HepG2 (cell line): ENCODE data around the gene SMARCA4. TPM values are rescaled to one million over a fixed set of nuclear protein-coding genes. Genes with fewer than 3 reads are reported as not detected.

Experiments
- ATF1 ChIP-seq: IDR thresholded peaks from 2 replicates; pipeline ENCODE4 v1.6.1; 2016; ENCODE audit warnings: mild to moderate bottlenecking, control low read depth
- BCL6 ChIP-seq: IDR thresholded peaks from 2 replicates; pipeline ENCODE4 v1.6.1; 2016; ENCODE audit warnings: missing genetic modification reagents, missing compliant biosample characterization
- FOSL2 ChIP-seq: sonication (generic); formaldehyde crosslinking; IDR thresholded peaks from 2 replicates; pipeline ENCODE4 v1.4.0; 2020; ENCODE audit warnings: missing genetic modification reagents
- GATA4 ChIP-seq: sonication (generic); IDR thresholded peaks from 2 replicates; pipeline ENCODE4 v1.6.1; 2016; ENCODE audit warnings: antibody characterized with exemption, low read depth, borderline replicate concordance
- GATAD1 ChIP-seq: IDR thresholded peaks from 2 replicates; pipeline ENCODE4 v1.6.1; 2016; ENCODE audit warnings: missing genetic modification reagents, missing compliant biosample characterization
- HOXA3 ChIP-seq: sonication (generic); formaldehyde crosslinking; IDR thresholded peaks from 2 replicates; pipeline ENCODE4 v1.5.0; 2020; ENCODE audit warnings: missing genetic modification reagents
- KDM3A ChIP-seq: IDR thresholded peaks from 2 replicates; pipeline ENCODE4 v1.6.1; 2018; ENCODE audit warnings: low read depth, missing compliant biosample characterization
- KDM5B ChIP-seq: sonication (generic); formaldehyde crosslinking; IDR thresholded peaks from 2 replicates; pipeline ENCODE4 v1.4.0; 2020; ENCODE audit warnings: missing genetic modification reagents, mild to moderate bottlenecking, borderline replicate concordance
- KLF15 ChIP-seq: sonication (generic); formaldehyde crosslinking; IDR thresholded peaks from 2 replicates; pipeline ENCODE4 v1.8.1; 2023; ENCODE audit warnings: borderline replicate concordance, mild to moderate bottlenecking, inconsistent platforms, missing genetic modification reagents, mixed read lengths
- NCOA2 ChIP-seq: sonication (generic); formaldehyde crosslinking; IDR thresholded peaks from 2 replicates; pipeline ENCODE4 v1.8.0; 2022; ENCODE audit warnings: inconsistent platforms
- NONO ChIP-seq, 2 experiments: fragments of 450-650 bp in 1 of 2; sonication (generic) in 1 of 2; formaldehyde crosslinking in 1 of 2; IDR thresholded peaks in 1 of 2; conservative IDR thresholded peaks in 1 of 2; 2 replicates each; pipeline versions ENCODE4 v1.6.1 to v1.8.0; 2017 to 2022; ENCODE audit warnings: mild to moderate bottlenecking in 1 of 2, missing genetic modification reagents in 1 of 2, moderate library complexity in 1 of 2
- RORA ChIP-seq: sonication (generic); formaldehyde crosslinking; IDR thresholded peaks from 2 replicates; pipeline ENCODE4 v1.5.0; 2020; ENCODE audit warnings: mild to moderate bottlenecking, missing genetic modification reagents, moderate library complexity
- SSRP1 ChIP-seq: IDR thresholded peaks from 2 replicates; pipeline ENCODE4 v1.6.1; 2016; ENCODE audit warnings: control low read depth
- ZEB1 ChIP-seq: IDR thresholded peaks from 2 replicates; pipeline ENCODE4 v1.6.1; 2012; ENCODE audit warnings: mild to moderate bottlenecking, low read depth, inconsistent platforms; ENCODE audit not compliant: insufficient replicate concordance
- ZFP41 ChIP-seq: sonication (generic); formaldehyde crosslinking; IDR thresholded peaks from 2 replicates; pipeline ENCODE4 v1.4.0; 2020; ENCODE audit warnings: mild to moderate bottlenecking, missing genetic modification reagents, borderline replicate concordance
- ZNF33A ChIP-seq: sonication (generic); formaldehyde crosslinking; IDR thresholded peaks from 2 replicates; pipeline ENCODE4 v1.5.1; 2020; ENCODE audit warnings: missing genetic modification reagents, mild to moderate bottlenecking, moderate library complexity, borderline replicate concordance
- ZNF747 ChIP-seq: sonication (generic); formaldehyde crosslinking; IDR thresholded peaks from 2 replicates; pipeline ENCODE4 v1.8.1; 2023; ENCODE audit warnings: missing genetic modification reagents, mild to moderate bottlenecking, borderline replicate concordance
- ZNF83 ChIP-seq: sonication (generic); formaldehyde crosslinking; IDR thresholded peaks from 2 replicates; pipeline ENCODE4 v1.4.0; 2020; ENCODE audit warnings: missing genetic modification reagents, mild to moderate bottlenecking, borderline replicate concordance
- polyA plus RNA-seq, 8 experiments: library from polyadenylated mRNA; depleted of rRNA in 3 of 8; stranded (reverse) in 7 of 8; unstranded in 1 of 8; fragments of >200 nt; fragmentation: Illumina TruSeq in 4 of 8; extraction: Trizol in 4 of 8; gene quantifications; 2 replicates each; pipeline versions ENCODE4 v1.2.1 to v1.2.3, GENCODE V29; 2011 to 2016; ENCODE audit warnings: low read depth in 4 of 8, missing spikeins in 1 of 8, mixed read lengths in 1 of 8; ENCODE audit not compliant: insufficient read depth in 1 of 8
- total RNA-seq, 5 experiments: library from RNA; depleted of rRNA; stranded (reverse); fragments of >200 nt; fragmentation: Illumina TruSeq; extraction: Trizol; gene quantifications; 2 replicates each; pipeline ENCODE4 v1.2.3, GENCODE V29; 2016; ENCODE audit warnings: low read depth in 1 of 5
- TF ChIP-seq, protein P1 (sequence below): IDR thresholded peaks from 2 replicates; pipeline ENCODE4 v1.6.1; 2018; ENCODE audit warnings: missing genetic modification reagents, mild to moderate bottlenecking, missing compliant biosample characterization
- TF ChIP-seq, protein P2 (sequence below), 2 experiments: sonication (generic) in 1 of 2; formaldehyde crosslinking in 1 of 2; IDR thresholded peaks; 2 replicates each; pipeline versions ENCODE4 v1.6.1 to v1.9.0; 2014 to 2022; ENCODE audit warnings: antibody characterized with exemption in 1 of 2, borderline replicate concordance in 1 of 2, inconsistent platforms in 1 of 2, low read depth in 1 of 2, missing genetic modification reagents in 1 of 2
- TF ChIP-seq, protein P3 (sequence below): sonication (generic); formaldehyde crosslinking; IDR thresholded peaks from 2 replicates; pipeline ENCODE4 v1.5.0; 2020; ENCODE audit warnings: missing genetic modification reagents

Gene SMARCA4
- total and polyA plus RNA-seq, 2 of the 13 experiments (the other 11 are each of a cell fraction or from before 2014, with no cell fraction given): 25.4 to 45.9 TPM

DNA sequence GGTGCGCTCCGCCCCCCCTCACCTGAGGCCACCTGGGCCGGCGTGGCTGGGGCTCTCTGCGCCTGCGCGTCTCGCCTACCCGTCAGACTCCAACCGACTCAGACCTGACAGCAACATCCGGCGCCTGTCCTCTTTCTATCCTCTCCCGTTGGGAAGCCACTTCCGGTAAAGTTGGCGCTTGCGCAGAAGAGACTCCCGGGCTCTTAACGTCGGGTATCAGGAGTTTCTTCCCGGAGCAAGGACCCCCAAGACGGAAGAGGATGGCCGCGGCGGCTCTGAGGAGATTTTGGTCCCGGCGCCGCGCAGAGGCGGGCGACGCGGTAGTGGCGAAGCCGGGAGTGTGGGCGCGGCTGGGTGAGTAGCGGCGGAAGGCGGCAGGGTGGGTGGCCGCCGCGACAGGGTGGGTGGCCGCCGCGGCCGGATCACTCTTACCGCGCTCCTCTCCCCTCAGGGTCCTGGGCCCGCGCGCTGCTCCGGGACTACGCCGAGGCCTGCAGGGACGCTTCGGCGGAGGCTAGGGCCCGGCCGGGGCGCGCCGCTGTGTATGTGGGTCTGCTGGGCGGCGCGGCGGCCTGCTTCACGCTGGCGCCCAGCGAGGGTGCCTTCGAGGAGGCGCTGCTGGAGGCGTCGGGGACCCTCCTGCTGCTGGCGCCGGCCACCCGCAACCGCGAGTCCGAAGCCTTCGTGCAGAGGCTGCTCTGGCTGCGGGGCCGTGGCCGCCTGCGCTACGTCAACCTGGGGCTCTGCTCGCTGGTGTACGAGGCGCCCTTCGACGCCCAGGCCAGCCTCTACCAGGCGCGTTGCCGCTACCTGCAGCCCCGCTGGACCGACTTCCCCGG is 32.0 kb upstream of the SMARCA4 start, which contains the start of the genes TIMM29 and YIPF2 (continued):
- TF ChIP-seq KLF15 (CRISPR knock-in tag): 0 out of 2 replicates have a peak, but pooled peaks have one; percentile 18
- TF ChIP-seq GATAD1 (CRISPR knock-in tag): peak; percentile 98
- TF ChIP-seq RORA: no peak
- peak; percentile 87 for TF ChIP-seq HOXA3
- TF ChIP-seq KDM3A (CRISPR knock-in tag): peak; percentile 38; the same call in 1 of the 2 replicates
- peak; percentile 46 for TF ChIP-seq BCL6
- peak; percentile 32; the same call in 1 of the 2 replicates for TF ChIP-seq NCOA2 (CRISPR knock-in tag)
- 0 out of 2 replicates have a peak, but pooled peaks have one; percentile 52 for TF ChIP-seq GATA4
- peak; percentile 87 for TF ChIP-seq ZNF747 (CRISPR knock-in tag)
- TF ChIP-seq, protein P1, sequence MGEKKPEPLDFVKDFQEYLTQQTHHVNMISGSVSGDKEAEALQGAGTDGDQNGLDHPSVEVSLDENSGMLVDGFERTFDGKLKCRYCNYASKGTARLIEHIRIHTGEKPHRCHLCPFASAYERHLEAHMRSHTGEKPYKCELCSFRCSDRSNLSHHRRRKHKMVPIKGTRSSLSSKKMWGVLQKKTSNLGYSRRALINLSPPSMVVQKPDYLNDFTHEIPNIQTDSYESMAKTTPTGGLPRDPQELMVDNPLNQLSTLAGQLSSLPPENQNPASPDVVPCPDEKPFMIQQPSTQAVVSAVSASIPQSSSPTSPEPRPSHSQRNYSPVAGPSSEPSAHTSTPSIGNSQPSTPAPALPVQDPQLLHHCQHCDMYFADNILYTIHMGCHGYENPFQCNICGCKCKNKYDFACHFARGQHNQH (CRISPR knock-in tag): peak; percentile 89
- TF ChIP-seq ZNF83 (CRISPR knock-in tag): 0 out of 2 replicates have a peak, but pooled peaks have one; percentile 36
- TF ChIP-seq ZNF33A (CRISPR knock-in tag): no peak; the same call in 1 of the 2 replicates
- TF ChIP-seq, protein P2, sequence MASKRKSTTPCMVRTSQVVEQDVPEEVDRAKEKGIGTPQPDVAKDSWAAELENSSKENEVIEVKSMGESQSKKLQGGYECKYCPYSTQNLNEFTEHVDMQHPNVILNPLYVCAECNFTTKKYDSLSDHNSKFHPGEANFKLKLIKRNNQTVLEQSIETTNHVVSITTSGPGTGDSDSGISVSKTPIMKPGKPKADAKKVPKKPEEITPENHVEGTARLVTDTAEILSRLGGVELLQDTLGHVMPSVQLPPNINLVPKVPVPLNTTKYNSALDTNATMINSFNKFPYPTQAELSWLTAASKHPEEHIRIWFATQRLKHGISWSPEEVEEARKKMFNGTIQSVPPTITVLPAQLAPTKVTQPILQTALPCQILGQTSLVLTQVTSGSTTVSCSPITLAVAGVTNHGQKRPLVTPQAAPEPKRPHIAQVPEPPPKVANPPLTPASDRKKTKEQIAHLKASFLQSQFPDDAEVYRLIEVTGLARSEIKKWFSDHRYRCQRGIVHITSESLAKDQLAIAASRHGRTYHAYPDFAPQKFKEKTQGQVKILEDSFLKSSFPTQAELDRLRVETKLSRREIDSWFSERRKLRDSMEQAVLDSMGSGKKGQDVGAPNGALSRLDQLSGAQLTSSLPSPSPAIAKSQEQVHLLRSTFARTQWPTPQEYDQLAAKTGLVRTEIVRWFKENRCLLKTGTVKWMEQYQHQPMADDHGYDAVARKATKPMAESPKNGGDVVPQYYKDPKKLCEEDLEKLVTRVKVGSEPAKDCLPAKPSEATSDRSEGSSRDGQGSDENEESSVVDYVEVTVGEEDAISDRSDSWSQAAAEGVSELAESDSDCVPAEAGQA (IDR thresholded peaks at IDR 0.05; ENCODE audit: low read depth): peak; percentile 48; the same call in 1 of the 2 replicates
- TF ChIP-seq, protein P2 (CRISPR knock-in tag; IDR thresholded peaks at IDR 0.05; ENCODE audit: borderline replicate concordance): no peak
- peak; percentile 97 for TF ChIP-seq ZEB1
- TF ChIP-seq ATF1 (CRISPR knock-in tag): peak; percentile 43; the same call in 1 of the 2 replicates
- TF ChIP-seq FOSL2 (CRISPR knock-in tag): peak; percentile 56
- TF ChIP-seq, protein P3, sequence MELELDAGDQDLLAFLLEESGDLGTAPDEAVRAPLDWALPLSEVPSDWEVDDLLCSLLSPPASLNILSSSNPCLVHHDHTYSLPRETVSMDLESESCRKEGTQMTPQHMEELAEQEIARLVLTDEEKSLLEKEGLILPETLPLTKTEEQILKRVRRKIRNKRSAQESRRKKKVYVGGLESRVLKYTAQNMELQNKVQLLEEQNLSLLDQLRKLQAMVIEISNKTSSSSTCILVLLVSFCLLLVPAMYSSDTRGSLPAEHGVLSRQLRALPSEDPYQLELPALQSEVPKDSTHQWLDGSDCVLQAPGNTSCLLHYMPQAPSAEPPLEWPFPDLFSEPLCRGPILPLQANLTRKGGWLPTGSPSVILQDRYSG (CRISPR knock-in tag): no peak
- no peak for TF ChIP-seq NONO (IDR thresholded peaks at IDR 0.05)
- TF ChIP-seq NONO (CRISPR knock-in tag; conservative IDR thresholded peaks at IDR 0.05): peak; percentile 88
- TF ChIP-seq KDM5B (CRISPR knock-in tag): peak; percentile 86
- 0 out of 2 replicates have a peak, but pooled peaks have one; percentile 35 for TF ChIP-seq ZFP41 (CRISPR knock-in tag)
- no peak for TF ChIP-seq SSRP1 (CRISPR knock-in tag)
